T-cell (primary cell): Measurements from ENCODE around the gene NUAK1. TPM values are rescaled to one million over a fixed set of nuclear protein-coding genes. Genes with fewer than 3 reads are reported as not detected.

Experiments used
- ATAC-seq, 4 experiments: fragments of 200-7000 bp in 3 of 4; fragments of 150-1000 bp in 1 of 4; cut with Tn5 transposase; replicated peaks in 1 of 4; 1 replicate in 3 of 4; 2 replicates in 1 of 4; pipeline ENCODE4 v1.10.0; 2021; ENCODE audit warnings: moderate library complexity in 3 of 4, mild to moderate bottlenecking in 2 of 4, moderate number of reproducible peaks in 1 of 4
- CTCF ChIA-PET, 2 donors: fragments of 300-600 bp; sonication (Branson Sonifier 250); formaldehyde crosslinking; loops; one replicate each; lab custom pipeline; 2022; ENCODE audit warnings: antibody characterized with exemption in 2 of 2; lab: Charles Lee
- POLR2A ChIA-PET, 2 donors: fragments of 300-600 bp; sonication (Branson Sonifier 250); formaldehyde crosslinking; loops; one replicate each; lab custom pipeline; 2022; ENCODE audit warnings: antibody characterized with exemption in 2 of 2; lab: Charles Lee
- DNase-seq, 35 experiments: peaks; one replicate each; pipeline versions ENCODE4 v3.0.0 to v3.0.0-alpha.2; 2013 to 2023
- H3K27ac ChIP-seq: one replicate; pipeline ENCODE4 v1.5.1; 2013; ENCODE audit warnings: low read length
- H3K27me3 ChIP-seq, 2 experiments: replicated peaks in 1 of 2; 1 replicate in 1 of 2; 2 replicates in 1 of 2; pipeline versions ENCODE4 v1.6.1 to v1.7.0; 2013; ENCODE audit warnings: low read length in 1 of 2, mixed read lengths in 1 of 2; ENCODE audit not compliant: control insufficient read depth in 2 of 2, insufficient read depth in 2 of 2; ENCODE audit errors: extremely low read depth in 1 of 2
- H3K36me3 ChIP-seq, 2 donors: 1 replicate in 1 of 2; 2 replicates in 1 of 2; pipeline versions ENCODE4 v1.6.1 to v1.7.0; 2013; ENCODE audit warnings: low read length in 1 of 2; ENCODE audit not compliant: control insufficient read depth in 2 of 2, insufficient read depth in 1 of 2; ENCODE audit errors: extremely low read depth in 1 of 2
- H3K4me1 ChIP-seq, 2 experiments: 1 replicate in 1 of 2; 2 replicates in 1 of 2; pipeline versions ENCODE4 v1.6.1 to v1.7.0; 2013; ENCODE audit warnings: low read length in 2 of 2, mixed read lengths in 1 of 2; ENCODE audit not compliant: insufficient read depth in 2 of 2, control insufficient read depth in 1 of 2; ENCODE audit errors: extremely low read depth in 1 of 2
- H3K4me3 ChIP-seq, 2 donors: 1 replicate in 1 of 2; 2 replicates in 1 of 2; pipeline versions ENCODE4 v1.5.1 to v1.7.0; 2013; ENCODE audit warnings: mild to moderate bottlenecking in 2 of 2, low read length in 1 of 2, moderate library complexity in 1 of 2; ENCODE audit not compliant: control insufficient read depth in 1 of 2; ENCODE audit errors: extremely low read depth in 1 of 2
- H3K9me3 ChIP-seq: 2 replicates; pipeline ENCODE4 v1.7.0; 2013
- H3K27ac Mint-ChIP-seq, 2 donors: one replicate each; pipeline ENCODE4 v1.8.0; 2020 to 2021; ENCODE audit warnings: mild to moderate bottlenecking in 2 of 2, mixed read lengths in 2 of 2
- H3K27me3 Mint-ChIP-seq, 2 donors: one replicate each; pipeline ENCODE4 v1.8.0; 2021 to 2022; ENCODE audit warnings: mixed read lengths in 2 of 2
- H3K36me3 Mint-ChIP-seq: one replicate; pipeline ENCODE4 v1.8.0; 2021; ENCODE audit warnings: mixed read lengths
- H3K4me1 Mint-ChIP-seq, 3 donors: one replicate each; pipeline ENCODE4 v1.8.0; 2020 to 2022; ENCODE audit warnings: mixed read lengths in 3 of 3, mild to moderate bottlenecking in 1 of 3
- H3K4me3 Mint-ChIP-seq, 3 donors: one replicate each; pipeline ENCODE4 v1.8.0; 2020 to 2022; ENCODE audit warnings: mild to moderate bottlenecking in 3 of 3, mixed read lengths in 3 of 3, moderate library complexity in 3 of 3
- H3K9me3 Mint-ChIP-seq, 3 donors: one replicate each; pipeline ENCODE4 v1.8.0; 2020 to 2022; ENCODE audit warnings: mixed read lengths in 3 of 3
- WGBS: methylation state at CpG from one replicate; pipeline ENCODE4 v1.1.5; 2013; ENCODE audit warnings: missing lambda C conversion rate; ENCODE audit not compliant: insufficient coverage; 5-methylcytosine and 5-hydroxymethylcytosine counted together
- total RNA-seq, 35 experiments: library from RNA in 6 of 35; stranded (reverse) in 6 of 35; fragments of 120-200 nt in 1 of 35; gene quantifications; one replicate each; pipeline versions ENCODE4 v1.2.1 to v1.2.4 and lab custom pipeline; 2013 to 2026

The NUAK1 gene
- total RNA-seq, 5 donors from 2014 or later (not counting 1 experiment from before 2014, with no cell fraction given) = 0.25 to 0.50 (median 0.30) TPM

GRCh38 chr12:106085213-106085612 is 53.5 kb downstream of the NUAK1 start:
- H3K4me1 ChIP-seq = no peaks in the 10 kb centered on the region
- ChIA-PET CTCF (no interaction called here), POLR2A (no interaction called here)
- no peak for ATAC-seq
- no peak overlapping the region for H3K4me3 Mint-ChIP-seq
- no peaks in the 10 kb centered on the region for H3K9me3 ChIP-seq
- WGBS = 29% methylated on average over 1 of the region's 2 CpGs
- no peaks in the 10 kb centered on the region for H3K36me3 Mint-ChIP-seq
- no peak overlapping the region for H3K4me3 ChIP-seq
- no peaks in the 10 kb centered on the region for H3K4me1 Mint-ChIP-seq
- no peaks in the 10 kb centered on the region for H3K9me3 Mint-ChIP-seq
- no peak for DNase-seq
- no peak overlapping the region for H3K27ac Mint-ChIP-seq
- H3K27me3 Mint-ChIP-seq = peaks cover 21 to 23% of the 10 kb centered on the region in 2 donors
- H3K27ac ChIP-seq = no peak overlapping the region
- no peaks in the 10 kb centered on the region for H3K36me3 ChIP-seq
- peaks cover 0 to 7% of the 10 kb centered on the region in 2 experiments for H3K27me3 ChIP-seq

DNA sequence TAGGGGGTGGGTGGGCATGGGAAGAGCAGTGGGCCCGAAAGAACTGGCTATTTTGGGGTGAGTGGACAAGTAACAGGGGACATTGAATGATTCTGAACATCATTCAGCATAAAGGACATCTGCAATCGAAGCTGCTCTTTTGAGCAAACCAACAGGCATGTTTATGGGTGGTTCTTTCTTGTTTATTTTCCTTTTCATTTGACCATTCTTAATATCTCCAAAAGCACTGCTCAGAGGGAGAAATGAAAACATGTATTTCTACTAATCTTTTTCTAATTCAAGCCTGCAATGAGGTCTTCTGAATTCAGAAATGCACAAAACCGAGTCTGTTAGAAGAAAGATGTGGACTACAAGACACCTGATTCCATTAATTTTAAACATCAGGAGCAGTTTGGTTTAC is 54.0 kb downstream of the NUAK1 start:
- no peak overlapping the region for H3K4me3 Mint-ChIP-seq
- Histone ChIP-seq H3K4me3 (no peak overlapping the region), H3K36me3 (no peaks in the 10 kb centered on the region), H3K27ac (no peak overlapping the region), H3K4me1 (no peaks in the 10 kb centered on the region), H3K27me3 (peaks cover 0 to 7% of the 10 kb centered on the region in 2 experiments), H3K9me3 (no peaks in the 10 kb centered on the region)
- H3K4me1 Mint-ChIP-seq = no peaks in the 10 kb centered on the region
- no CpG with 5 or more reads among the region's 3 CpGs for WGBS
- H3K36me3 Mint-ChIP-seq = no peaks in the 10 kb centered on the region
- CTCF ChIA-PET = no interaction called here
- POLR2A ChIA-PET = no interaction called here
- no peak overlapping the region for H3K27ac Mint-ChIP-seq
- no peaks in the 10 kb centered on the region for H3K9me3 Mint-ChIP-seq
- H3K27me3 Mint-ChIP-seq = peaks cover 22 to 26% of the 10 kb centered on the region in 2 donors
- DNase-seq (no peak), ATAC-seq (no peak)

DNA sequence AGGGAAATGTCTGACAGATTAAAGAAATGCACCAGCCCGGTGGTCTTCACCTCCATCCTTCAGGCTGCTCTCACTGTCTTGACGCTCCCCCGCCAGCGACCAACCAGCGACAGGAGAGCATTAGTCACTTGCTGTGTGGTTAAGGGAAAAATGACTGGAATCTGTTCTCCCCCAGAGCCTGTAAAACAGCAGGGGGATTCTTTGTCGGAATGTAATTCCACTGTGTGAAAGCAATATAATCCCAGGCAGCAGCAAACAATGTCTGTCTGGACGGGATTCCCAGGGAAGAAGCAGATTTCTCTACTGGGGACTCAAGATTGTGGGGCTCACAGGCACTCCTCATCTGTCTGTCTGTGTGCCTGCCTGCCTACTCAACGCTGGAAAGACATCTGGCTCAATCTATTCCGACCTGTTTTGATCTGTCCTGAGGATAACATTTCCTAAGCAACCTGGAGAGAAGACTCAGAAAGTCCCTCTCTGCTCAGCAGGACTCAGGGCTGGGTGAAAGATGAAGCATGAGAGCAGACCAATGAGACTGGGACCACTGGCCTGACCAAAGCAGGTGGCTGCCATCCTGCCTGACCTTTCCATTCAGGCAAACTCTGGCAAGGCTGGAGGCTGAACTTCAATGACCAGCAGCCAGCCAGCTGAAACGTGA is 54.6 kb downstream of the NUAK1 start:
- H3K4me3 ChIP-seq = no peak overlapping the region
- ChIA-PET CTCF (no interaction called here), POLR2A (no interaction called here)
- no peaks in the 10 kb centered on the region for H3K36me3 ChIP-seq
- H3K27me3 ChIP-seq = peaks cover 0 to 7% of the 10 kb centered on the region in 2 experiments
- ATAC-seq (no peak), DNase-seq (no peak)
- no peak overlapping the region for H3K27ac ChIP-seq
- Mint-ChIP-seq H3K27ac (no peak overlapping the region), H3K4me3 (no peak overlapping the region), H3K36me3 (no peaks in the 10 kb centered on the region), H3K4me1 (no peaks in the 10 kb centered on the region), H3K27me3 (peaks cover 23 to 31% of the 10 kb centered on the region in 2 donors), H3K9me3 (no peaks in the 10 kb centered on the region)
- no peaks in the 10 kb centered on the region for H3K4me1 ChIP-seq
- WGBS = 55% methylated on average over 4 of the region's 10 CpGs
- no peaks in the 10 kb centered on the region for H3K9me3 ChIP-seq

DNA sequence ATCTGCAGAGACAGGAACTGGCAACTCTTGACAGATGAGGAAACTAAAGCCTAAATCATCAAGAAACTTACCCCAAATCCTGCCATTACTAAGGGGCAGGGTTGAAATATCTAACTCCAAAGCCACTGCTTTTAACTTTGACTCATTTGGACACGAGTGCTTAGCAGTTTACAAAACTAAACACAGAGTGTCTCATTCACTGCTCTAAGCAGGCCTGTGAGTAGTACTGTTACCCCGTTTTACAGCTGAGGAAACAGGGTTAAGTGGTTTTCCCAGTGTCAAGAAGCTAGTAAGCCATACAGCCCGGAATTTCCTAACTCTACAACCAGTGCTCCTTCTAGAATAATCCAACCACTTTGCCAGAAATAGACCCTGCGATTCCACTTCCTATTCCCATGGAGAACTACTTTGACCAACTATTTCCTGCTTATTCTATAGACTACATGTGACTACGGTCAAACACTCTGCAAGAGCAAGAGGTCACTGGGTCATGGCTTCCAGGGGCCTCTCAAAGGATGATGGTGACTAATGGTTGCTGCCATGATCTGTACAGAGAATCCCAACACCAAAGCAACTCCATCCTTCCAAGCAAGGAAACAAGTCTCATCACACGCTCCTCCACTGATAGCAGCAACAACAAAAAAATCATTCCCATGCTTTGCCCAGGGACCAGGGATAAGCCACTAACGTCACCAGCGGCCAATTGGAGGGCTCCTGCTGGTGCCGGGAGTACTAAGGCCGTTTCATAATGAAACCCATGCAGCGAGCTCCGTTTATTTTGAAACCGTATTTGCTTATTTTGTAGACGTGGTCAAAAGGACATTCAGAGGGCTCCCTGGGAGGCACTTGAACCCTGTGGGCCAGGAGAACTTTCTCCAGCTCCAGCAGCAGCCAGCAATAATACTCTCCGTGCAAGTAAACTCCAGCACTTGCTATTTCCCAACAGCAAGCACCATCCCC is 56.3 kb downstream of the NUAK1 start:
- Histone ChIP-seq H3K36me3 (no peaks in the 10 kb centered on the region), H3K27me3 (peaks cover 0 to 6% of the 10 kb centered on the region in 2 experiments), H3K4me1 (no peaks in the 10 kb centered on the region), H3K27ac (no peak overlapping the region), H3K4me3 (no peak overlapping the region), H3K9me3 (no peaks in the 10 kb centered on the region)
- POLR2A ChIA-PET = no interaction called here
- no peak for DNase-seq
- Mint-ChIP-seq H3K4me3 (no peak overlapping the region), H3K4me1 (no peaks in the 10 kb centered on the region), H3K27me3 (peaks cover 25 to 33% of the 10 kb centered on the region in 2 donors), H3K27ac (no peak overlapping the region), H3K9me3 (no peaks in the 10 kb centered on the region), H3K36me3 (no peaks in the 10 kb centered on the region)
- WGBS = 89% methylated on average over 12 of the region's 15 CpGs
- ATAC-seq = no peak
- CTCF ChIA-PET = interaction anchor here in 1 of 2 donors (0.6 kb wide), 1 partner anchor 460 kb away, joined by 3 read pairs; no protein-coding TSS in a partner anchor

DNA sequence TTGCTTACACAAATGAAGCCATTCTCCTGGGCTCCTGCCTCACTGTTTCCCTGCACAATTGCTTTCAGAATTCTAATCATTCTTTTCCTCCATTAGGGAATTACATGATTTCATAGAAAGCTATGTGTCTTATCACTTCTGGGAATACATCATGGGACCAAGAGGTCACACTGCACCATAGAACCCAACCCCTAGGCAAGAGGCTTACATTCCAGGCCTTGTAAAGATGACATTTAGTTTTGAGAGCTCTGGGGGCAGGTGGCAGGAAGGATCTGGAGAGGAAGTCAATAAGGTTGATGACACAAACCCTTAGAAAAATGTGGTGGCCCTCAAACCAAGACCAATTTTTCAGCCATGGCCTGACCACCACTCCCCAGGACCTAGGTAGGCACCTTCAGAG is 57.1 kb downstream of the NUAK1 start:
- no peak for DNase-seq
- Histone ChIP-seq H3K27me3 (peaks cover 0 to 6% of the 10 kb centered on the region in 2 experiments), H3K9me3 (no peaks in the 10 kb centered on the region), H3K36me3 (no peaks in the 10 kb centered on the region), H3K4me3 (no peak overlapping the region), H3K4me1 (no peaks in the 10 kb centered on the region), H3K27ac (no peak overlapping the region)
- Mint-ChIP-seq H3K27ac (no peak overlapping the region), H3K4me1 (no peaks in the 10 kb centered on the region), H3K4me3 (no peak overlapping the region), H3K9me3 (no peaks in the 10 kb centered on the region), H3K27me3 (peaks cover 26 to 37% of the 10 kb centered on the region in 2 donors), H3K36me3 (no peaks in the 10 kb centered on the region)
- POLR2A ChIA-PET = no interaction called here
- CTCF ChIA-PET = no interaction called here
- no peak for ATAC-seq

DNA sequence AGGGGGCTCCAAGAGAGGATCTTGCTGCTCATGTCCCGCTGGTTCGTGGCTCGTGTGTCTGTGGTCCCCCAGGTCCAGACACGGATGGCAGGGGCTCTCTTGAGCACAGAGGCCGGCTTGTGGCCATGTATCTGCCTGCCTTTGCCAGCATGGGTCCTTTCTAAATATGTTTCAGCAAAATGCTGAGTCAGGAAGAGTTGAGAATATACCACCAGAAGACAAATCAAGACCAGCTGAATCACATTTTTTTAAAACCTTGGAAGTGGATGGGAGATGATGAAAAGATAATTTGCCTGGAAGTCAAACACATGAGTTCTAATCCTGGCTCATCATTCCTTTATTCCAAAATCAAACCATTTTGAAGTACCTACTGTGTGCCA is 58.0 kb downstream of the NUAK1 start:
- H3K27ac ChIP-seq = no peak overlapping the region
- H3K27ac Mint-ChIP-seq = no peak overlapping the region
- CTCF ChIA-PET = no interaction called here
- DNase-seq (no peak), ATAC-seq (no peak)
- H3K9me3 Mint-ChIP-seq = no peaks in the 10 kb centered on the region
- POLR2A ChIA-PET = no interaction called here
- no peak overlapping the region for H3K4me3 ChIP-seq
- H3K27me3 ChIP-seq = peaks cover 0 to 6% of the 10 kb centered on the region in 2 experiments
- 88% methylated on average over 4 of the region's 5 CpGs for WGBS
- H3K4me1 Mint-ChIP-seq = no peaks in the 10 kb centered on the region
- no peaks in the 10 kb centered on the region for H3K4me1 ChIP-seq
- H3K36me3 ChIP-seq = no peaks in the 10 kb centered on the region
- H3K36me3 Mint-ChIP-seq = no peaks in the 10 kb centered on the region
- H3K27me3 Mint-ChIP-seq = peaks cover 29 to 40% of the 10 kb centered on the region in 2 donors
- no peak overlapping the region for H3K4me3 Mint-ChIP-seq
- no peaks in the 10 kb centered on the region for H3K9me3 ChIP-seq
